GM19397 (cell line): ENCODE measurements around the gene PLAGL2.

Experiments used
- ATAC-seq: cut with Tn5 transposase; IDR thresholded peaks from one replicate; pipeline ENCODE4 v1.9.1; 2021; ENCODE audit warnings: mild to moderate bottlenecking, moderate library complexity; ENCODE audit not compliant: unreplicated experiment

The PLAGL2 gene

GRCh38 chr20:32231245-32231644 lies 23.7 kb upstream of the PLAGL2 start:
- no peak for ATAC-seq

GRCh38 chr20:32230707-32231106 lies 23.2 kb upstream of the PLAGL2 start:
- no peak for ATAC-seq

- ATAC-seq, result no peak
Observed at GRCh38 chr20:32229251-32229747, 21.8 kb upstream of the PLAGL2 start.

GRCh38 chr20:32227744-32228688 lies 20.5 kb upstream of the PLAGL2 start:
- no peak for ATAC-seq

GRCh38 chr20:32227306-32227705 lies 19.8 kb upstream of the PLAGL2 start:
- ATAC-seq, result no peak

GRCh38 chr20:32226391-32226790 lies 18.8 kb upstream of the PLAGL2 start:
- ATAC-seq, result no peak

GRCh38 chr20:32224463-32224862 lies 16.9 kb upstream of the PLAGL2 start:
- no peak for ATAC-seq

GRCh38 chr20:32218156-32218900 lies 10.8 kb upstream of the PLAGL2 start:
- ATAC-seq, result no peak

- ATAC-seq, result no peak
Observed at GRCh38 chr20:32216179-32217142, 8.9 kb upstream of the PLAGL2 start.

GRCh38 chr20:32215729-32216128 lies 8.2 kb upstream of the PLAGL2 start:
- ATAC-seq, result no peak

GRCh38 chr20:32215147-32215546 lies 7.6 kb upstream of the PLAGL2 start:
- no peak for ATAC-seq

GRCh38 chr20:32213870-32214269 lies 6.3 kb upstream of the PLAGL2 start:
- ATAC-seq, result no peak

GRCh38 chr20:32209850-32210605 lies 2.5 kb upstream of the PLAGL2 start:
- no peak for ATAC-seq

GRCh38 chr20:32208499-32209154 lies 1.1 kb upstream of the PLAGL2 start:
- ATAC-seq, result no peak

- no peak for ATAC-seq
Observed at GRCh38 chr20:32206760-32207625, 550 bp downstream of the PLAGL2 start.

- no peak for ATAC-seq
Observed at GRCh38 chr20:32205843-32206759, 1.4 kb downstream of the PLAGL2 start.

- ATAC-seq, result no peak
Observed at GRCh38 chr20:32205110-32205842, 2.3 kb downstream of the PLAGL2 start.
